Body of pancreas (tissue), 4 donors: ENCODE data around the gene EFCAB11.

Experiments used
- CTCF ChIP-seq, 7 experiments: fragments of 450-650 bp in 4 of 7; fragments of 200-600 bp in 3 of 7; sonication (generic) in 3 of 7; IDR thresholded peaks; one replicate each; pipeline ENCODE4 v1.5.1; 2016 to 2019; ENCODE audit warnings: antibody characterized with exemption in 7 of 7
- POLR2A ChIP-seq, 3 donors: fragments of 450-650 bp; IDR thresholded peaks; one replicate each; pipeline ENCODE4 v1.6.1; 2016; ENCODE audit warnings: antibody characterized with exemption in 3 of 3, mild to moderate bottlenecking in 2 of 3

GRCh38 chr14:89953602-89954001, 928 bp downstream of the EFCAB11 start:
- TF ChIP-seq CTCF (IDR thresholded peaks at IDR 0.05): no peak
- no peak for TF ChIP-seq POLR2A (IDR thresholded peaks at IDR 0.05)
